ENCODE results near the gene ABL2.

- TF ChIP-seq, protein P1, sequence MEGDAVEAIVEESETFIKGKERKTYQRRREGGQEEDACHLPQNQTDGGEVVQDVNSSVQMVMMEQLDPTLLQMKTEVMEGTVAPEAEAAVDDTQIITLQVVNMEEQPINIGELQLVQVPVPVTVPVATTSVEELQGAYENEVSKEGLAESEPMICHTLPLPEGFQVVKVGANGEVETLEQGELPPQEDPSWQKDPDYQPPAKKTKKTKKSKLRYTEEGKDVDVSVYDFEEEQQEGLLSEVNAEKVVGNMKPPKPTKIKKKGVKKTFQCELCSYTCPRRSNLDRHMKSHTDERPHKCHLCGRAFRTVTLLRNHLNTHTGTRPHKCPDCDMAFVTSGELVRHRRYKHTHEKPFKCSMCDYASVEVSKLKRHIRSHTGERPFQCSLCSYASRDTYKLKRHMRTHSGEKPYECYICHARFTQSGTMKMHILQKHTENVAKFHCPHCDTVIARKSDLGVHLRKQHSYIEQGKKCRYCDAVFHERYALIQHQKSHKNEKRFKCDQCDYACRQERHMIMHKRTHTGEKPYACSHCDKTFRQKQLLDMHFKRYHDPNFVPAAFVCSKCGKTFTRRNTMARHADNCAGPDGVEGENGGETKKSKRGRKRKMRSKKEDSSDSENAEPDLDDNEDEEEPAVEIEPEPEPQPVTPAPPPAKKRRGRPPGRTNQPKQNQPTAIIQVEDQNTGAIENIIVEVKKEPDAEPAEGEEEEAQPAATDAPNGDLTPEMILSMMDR (IDR thresholded peaks at IDR 0.05; ENCODE audit: low read depth, low read length, poor library complexity, severe bottlenecking), result no peak
- TF ChIP-seq EZH2phosphoT487 (IDR thresholded peaks at IDR 0.05; ENCODE audit: borderline replicate concordance, low read length), result no peak
Observed at GRCh38 chr1:179217943-179218507, 11.5 kb downstream of the ABL2 start.
